GM23248 (cell line): ENCODE results near the gene MBTPS1. TPM values are rescaled to one million over a fixed set of nuclear protein-coding genes. Genes with fewer than 3 reads are reported as not detected.

Experiments used
- DNase-seq: peaks from one replicate; pipeline ENCODE4 v3.0.0-alpha.2; 2015
- H2AFZ ChIP-seq: fragments of 200-600 bp; sonication (generic); 2 replicates; pipeline ENCODE4 v1.6.1; 2016; ENCODE audit warnings: antibody characterized with exemption
- H3F3A ChIP-seq: fragments of 200-600 bp; sonication (generic); 2 replicates; pipeline ENCODE4 v1.6.1; 2016; ENCODE audit warnings: mild to moderate bottlenecking, antibody characterized with exemption, mixed run types; ENCODE audit not compliant: insufficient read depth
- H3K27ac ChIP-seq: fragments of 200-600 bp; sonication (generic); 2 replicates; pipeline ENCODE4 v1.5.1; 2016; ENCODE audit warnings: mild to moderate bottlenecking
- H3K27me3 ChIP-seq: fragments of 200-600 bp; sonication (generic); replicated peaks from 2 replicates; pipeline ENCODE4 v1.6.1; 2016; ENCODE audit warnings: mild to moderate bottlenecking; ENCODE audit not compliant: insufficient read depth
- H3K36me3 ChIP-seq: fragments of 200-600 bp; sonication (generic); 2 replicates; pipeline ENCODE4 v1.6.1; 2016; ENCODE audit warnings: low read depth, mild to moderate bottlenecking
- H3K4me1 ChIP-seq: fragments of 200-600 bp; sonication (generic); 2 replicates; pipeline ENCODE4 v1.6.1; 2016; ENCODE audit warnings: mild to moderate bottlenecking; ENCODE audit not compliant: insufficient read depth
- H3K4me2 ChIP-seq: fragments of 200-600 bp; sonication (generic); one replicate; pipeline ENCODE4 v1.6.1; 2016; ENCODE audit warnings: mild to moderate bottlenecking; ENCODE audit not compliant: unreplicated experiment
- H3K4me3 ChIP-seq: fragments of 200-600 bp; sonication (generic); 2 replicates; pipeline ENCODE4 v1.5.1; 2016; ENCODE audit warnings: mild to moderate bottlenecking
- H3K79me2 ChIP-seq: fragments of 200-600 bp; sonication (generic); 2 replicates; pipeline ENCODE4 v1.6.1; 2016; ENCODE audit warnings: mild to moderate bottlenecking; ENCODE audit not compliant: insufficient read depth
- H3K9ac ChIP-seq: fragments of 200-600 bp; sonication (generic); 2 replicates; pipeline ENCODE4 v1.6.1; 2016; ENCODE audit warnings: mild to moderate bottlenecking
- H3K9me2 ChIP-seq: fragments of 200-600 bp; sonication (generic); 2 replicates; pipeline ENCODE4 v1.6.1; 2016; ENCODE audit warnings: mixed run types, mild to moderate bottlenecking, moderate library complexity; ENCODE audit not compliant: insufficient read depth
- H3K9me3 ChIP-seq: fragments of 200-600 bp; sonication (generic); one replicate; pipeline ENCODE4 v1.6.1; 2017; ENCODE audit warnings: low read depth
- H4K20me1 ChIP-seq: fragments of 200-600 bp; sonication (generic); 2 replicates; pipeline ENCODE4 v1.6.0; 2016; ENCODE audit not compliant: insufficient read depth
- EZH2 ChIP-seq: fragments of 200-600 bp; sonication (generic); IDR thresholded peaks from 2 replicates; pipeline ENCODE4 v1.6.1; 2018; ENCODE audit warnings: antibody characterized with exemption, mild to moderate bottlenecking; ENCODE audit not compliant: insufficient read depth, poor library complexity, severe bottlenecking
- EZH2phosphoT487 ChIP-seq: fragments of 200-600 bp; sonication (generic); IDR thresholded peaks from 2 replicates; pipeline ENCODE4 v1.6.1; 2018; ENCODE audit warnings: antibody characterized with exemption, moderate library complexity, mild to moderate bottlenecking, low read depth; ENCODE audit not compliant: insufficient read depth
- WGBS, 2 experiments: methylation state at CpG; one replicate each; pipeline ENCODE4 v1.1.6; 2015 to 2017; ENCODE audit warnings: low lambda C conversion rate in 2 of 2, low coverage in 1 of 2; ENCODE audit errors: missing lambda C conversion rate in 2 of 2; 5-methylcytosine and 5-hydroxymethylcytosine counted together
- in situ Hi-C: fragments of 300-500 bp; cut with MboI; formaldehyde crosslinking; loops from 2 replicates; pipeline ENCODE4 v1.15.0; 2020
- polyA plus RNA-seq: library from polyadenylated mRNA; unstranded; fragments of >200 nt; fragmentation: Nextera tagmentation; extraction: Ambion mirVana; gene quantifications from 2 replicates; pipeline ENCODE4 v1.2.1, GENCODE V29; 2016
- total RNA-seq: library from RNA; depleted of rRNA; stranded (reverse); fragments of >200 nt; shearing (Covaris generic); gene quantifications from 2 replicates; pipeline ENCODE4 v1.2.3, GENCODE V29; 2014

Gene MBTPS1
- total and polyA plus RNA-seq, 2 experiments from 2014 or later, result 84.0 to 95.7 TPM

- H3F3A ChIP-seq, result no peaks in the 10 kb centered on the region
- DNase-seq, result no peak
- TF ChIP-seq EZH2, result no peak
- no peak for TF ChIP-seq EZH2phosphoT487
- no peak overlapping the region for H2AFZ ChIP-seq
- H3K4me3 ChIP-seq, result no peak overlapping the region
- no peaks in the 10 kb centered on the region for H3K9me2 ChIP-seq
- H3K27me3 ChIP-seq, result no peaks in the 10 kb centered on the region
- H3K4me1 ChIP-seq, result no peaks in the 10 kb centered on the region
- no peak overlapping the region for H3K4me2 ChIP-seq
- in situ Hi-C loops, result no loop called here
- H4K20me1 ChIP-seq, result no peaks in the 10 kb centered on the region
- WGBS, 2 experiments, result 87 to 88% methylated on average over 9 of the region's 9 CpGs
- H3K36me3 ChIP-seq, result peaks cover 43% of the 10 kb centered on the region
- H3K9ac ChIP-seq, result no peak overlapping the region
- 0 out of 2 replicates have a peak, but pooled peaks cover 4% of the 10 kb centered on the region for H3K79me2 ChIP-seq
- no peaks in the 10 kb centered on the region for H3K9me3 ChIP-seq
- H3K27ac ChIP-seq, result no peak overlapping the region
These were observed 26.5 kb downstream of the MBTPS1 start for GRCh38 chr16:84090211-84090610.

GRCh38 chr16:84088695-84089395 is 27.9 kb downstream of the MBTPS1 start:
- Histone ChIP-seq H2AFZ (no peak overlapping the region), H3K9me2 (no peaks in the 10 kb centered on the region), H3K27me3 (no peaks in the 10 kb centered on the region), H3K27ac (no peak overlapping the region), H3K9me3 (no peaks in the 10 kb centered on the region), H3K79me2 (no peaks in the 10 kb centered on the region), H3K4me3 (no peak overlapping the region), H4K20me1 (no peaks in the 10 kb centered on the region; the same call in 1 of the 2 replicates), H3K4me1 (no peaks in the 10 kb centered on the region), H3F3A (no peaks in the 10 kb centered on the region), H3K36me3 (peaks cover 45% of the 10 kb centered on the region), H3K9ac (no peak overlapping the region), H3K4me2 (no peak overlapping the region)
- TF ChIP-seq EZH2, result no peak
- no peak for TF ChIP-seq EZH2phosphoT487
- 74 to 76% methylated on average over 15 of the region's 15 CpGs for WGBS, 2 experiments
- peak; percentile 11 for DNase-seq
- in situ Hi-C loops, result no loop called here

DNA sequence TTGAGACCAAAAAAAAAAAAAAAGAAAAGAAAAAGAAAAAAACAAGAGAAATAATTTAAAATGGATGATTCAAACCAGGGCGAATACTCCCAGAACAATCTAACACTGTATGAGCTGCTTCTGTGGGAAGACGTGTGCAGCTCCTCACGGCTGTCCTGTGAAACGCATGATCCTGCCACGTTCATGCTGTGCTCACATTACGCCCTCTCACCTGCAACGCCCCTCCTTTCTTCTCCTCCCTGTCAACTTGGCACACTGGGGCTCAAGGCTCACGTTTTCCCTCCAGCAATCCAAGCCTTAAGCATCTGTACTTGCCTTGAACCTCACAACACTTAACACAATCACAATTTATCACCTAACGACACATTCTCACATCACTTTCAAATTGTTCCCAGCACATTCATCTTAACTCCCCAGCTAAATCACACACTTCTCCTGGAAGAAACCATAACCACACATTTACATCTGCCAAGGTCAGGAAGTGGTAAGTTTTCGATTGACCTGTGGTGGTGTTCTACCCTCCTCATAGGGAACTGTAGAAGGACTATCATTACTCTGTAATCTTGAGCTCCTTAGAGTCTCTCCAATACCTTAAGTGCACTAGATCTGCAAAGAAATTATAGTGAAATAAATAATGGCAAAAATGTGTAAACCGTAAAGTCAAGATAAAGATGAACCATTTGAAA is 29.1 kb downstream of the MBTPS1 start:
- in situ Hi-C loops, result no loop called here
- no peak overlapping the region for H3K27ac ChIP-seq
- H3F3A ChIP-seq, result no peaks in the 10 kb centered on the region
- peaks cover 41% of the 10 kb centered on the region for H3K36me3 ChIP-seq
- no peaks in the 10 kb centered on the region for H3K27me3 ChIP-seq
- H3K4me3 ChIP-seq, result no peak overlapping the region
- TF ChIP-seq EZH2 (no peak), EZH2phosphoT487 (no peak)
- no peaks in the 10 kb centered on the region; the same call in 1 of the 2 replicates for H4K20me1 ChIP-seq
- H3K9me3 ChIP-seq, result no peaks in the 10 kb centered on the region
- no peak overlapping the region for H3K9ac ChIP-seq
- no peak overlapping the region for H3K4me2 ChIP-seq
- no peak for DNase-seq
- no peaks in the 10 kb centered on the region for H3K79me2 ChIP-seq
- no peaks in the 10 kb centered on the region for H3K9me2 ChIP-seq
- WGBS, 2 experiments, result 89 to 91% methylated on average over 11 of the region's 11 CpGs
- no peak overlapping the region for H2AFZ ChIP-seq
- no peaks in the 10 kb centered on the region for H3K4me1 ChIP-seq

GRCh38 chr16:84087001-84087400 is 29.7 kb downstream of the MBTPS1 start:
- DNase-seq, result no peak
- Histone ChIP-seq H3K27ac (no peak overlapping the region), H3K36me3 (peaks cover 41% of the 10 kb centered on the region), H3K4me2 (no peak overlapping the region), H3F3A (no peaks in the 10 kb centered on the region), H3K4me3 (no peak overlapping the region), H3K9ac (no peak overlapping the region), H3K9me3 (no peaks in the 10 kb centered on the region), H4K20me1 (no peaks in the 10 kb centered on the region; the same call in 1 of the 2 replicates), H2AFZ (no peak overlapping the region), H3K4me1 (no peaks in the 10 kb centered on the region), H3K27me3 (no peaks in the 10 kb centered on the region), H3K9me2 (no peaks in the 10 kb centered on the region), H3K79me2 (no peaks in the 10 kb centered on the region)
- in situ Hi-C loops, result no loop called here
- TF ChIP-seq EZH2 (no peak), EZH2phosphoT487 (no peak)
- 78 to 87% methylated on average over 12 of the region's 12 CpGs for WGBS, 2 experiments
